CD14-positive monocyte (primary cell): ENCODE results near the gene PCA3. TPM values are rescaled to one million over a fixed set of nuclear protein-coding genes. Genes with fewer than 3 reads are reported as not detected.

Experiments used
- DNase-seq, 3 donors: peaks; one replicate each; pipeline ENCODE4 v3.0.0-alpha.2; 2011 to 2022
- H2AFZ ChIP-seq: 2 replicates; pipeline ENCODE4 v1.6.0; 2012; ENCODE audit warnings: mild to moderate bottlenecking, low read depth, low read length, inconsistent platforms; ENCODE audit not compliant: insufficient read depth, poor library complexity, severe bottlenecking
- H3K27ac ChIP-seq, 2 donors: 1 replicate in 1 of 2; 2 replicates in 1 of 2; pipeline ENCODE4 v1.5.1; 2012 to 2013; ENCODE audit warnings: low read length in 2 of 2, control low read depth in 1 of 2, inconsistent platforms in 1 of 2, low read depth in 1 of 2, mild to moderate bottlenecking in 1 of 2
- H3K27me3 ChIP-seq, 2 donors: one replicate each; pipeline versions ENCODE4 v1.6.0 to v1.6.1; 2011 to 2013; ENCODE audit warnings: low read length in 2 of 2; ENCODE audit not compliant: control insufficient read depth in 2 of 2, insufficient read depth in 2 of 2
- H3K36me3 ChIP-seq, 2 donors: replicated peaks in 1 of 2; 1 replicate in 1 of 2; 2 replicates in 1 of 2; pipeline versions ENCODE4 v1.5.1 to v1.6.1; 2012 to 2013; ENCODE audit warnings: low read length in 2 of 2, control low read depth in 1 of 2, inconsistent platforms in 1 of 2, mild to moderate bottlenecking in 1 of 2; ENCODE audit not compliant: insufficient read depth in 2 of 2, control insufficient read depth in 1 of 2
- H3K4me1 ChIP-seq, 2 donors: 1 replicate in 1 of 2; 2 replicates in 1 of 2; pipeline versions ENCODE4 v1.5.1 to v1.6.1; 2012 to 2013; ENCODE audit warnings: low read length in 2 of 2, control low read depth in 1 of 2, inconsistent platforms in 1 of 2, mild to moderate bottlenecking in 1 of 2, moderate library complexity in 1 of 2; ENCODE audit not compliant: insufficient read depth in 2 of 2, control insufficient read depth in 1 of 2
- H3K4me2 ChIP-seq: replicated peaks from 2 replicates; pipeline ENCODE3; 2012; ENCODE audit warnings: low read length, moderate library complexity, mild to moderate bottlenecking; ENCODE audit not compliant: poor library complexity, severe bottlenecking; ENCODE audit errors: extremely low read depth
- H3K4me3 ChIP-seq, 3 experiments: fragments of 200-600 bp in 1 of 3; sonication (generic) in 1 of 3; replicated peaks in 1 of 3; 1 replicate in 2 of 3; 2 replicates in 1 of 3; pipeline ENCODE4 v1.5.1; 2011 to 2013; ENCODE audit warnings: low read length in 3 of 3, mild to moderate bottlenecking in 3 of 3, control low read depth in 2 of 3, low read depth in 2 of 3, inconsistent platforms in 1 of 3, moderate library complexity in 1 of 3
- H3K79me2 ChIP-seq: 2 replicates; pipeline ENCODE4 v1.6.0; 2012; ENCODE audit warnings: mild to moderate bottlenecking, control low read depth, inconsistent platforms, low read length, moderate library complexity; ENCODE audit not compliant: insufficient read depth
- H3K9ac ChIP-seq: 2 replicates; pipeline ENCODE4 v1.6.0; 2017; ENCODE audit warnings: low read length, mild to moderate bottlenecking; ENCODE audit not compliant: insufficient read depth, poor library complexity, severe bottlenecking
- H3K9me3 ChIP-seq, 2 donors: replicated peaks in 1 of 2; 1 replicate in 1 of 2; 2 replicates in 1 of 2; pipeline versions ENCODE4 v1.5.1 to v1.6.1; 2012 to 2013; ENCODE audit warnings: low read length in 2 of 2, control low read depth in 1 of 2; ENCODE audit not compliant: control insufficient read depth in 1 of 2, insufficient read depth in 1 of 2
- H4K20me1 ChIP-seq: 2 replicates; pipeline ENCODE4 v1.6.0; 2012; ENCODE audit warnings: mild to moderate bottlenecking, low read length, control low read depth, moderate library complexity; ENCODE audit not compliant: insufficient read depth
- H3K27ac Mint-ChIP-seq, 7 donors: one replicate each; pipeline ENCODE4 v1.8.0; 2020; ENCODE audit warnings: mild to moderate bottlenecking in 7 of 7, mixed read lengths in 7 of 7, moderate library complexity in 6 of 7, inconsistent platforms in 2 of 7
- H3K27me3 Mint-ChIP-seq, 3 donors: one replicate each; pipeline ENCODE4 v1.8.0; 2021 to 2022; ENCODE audit warnings: low read depth in 3 of 3, mild to moderate bottlenecking in 3 of 3, mixed read lengths in 3 of 3, moderate library complexity in 3 of 3, inconsistent platforms in 1 of 3
- H3K36me3 Mint-ChIP-seq, 2 donors: one replicate each; pipeline ENCODE4 v1.8.0; 2020; ENCODE audit warnings: mixed read lengths in 2 of 2, inconsistent platforms in 1 of 2, mild to moderate bottlenecking in 1 of 2
- H3K4me1 Mint-ChIP-seq: one replicate; pipeline ENCODE4 v1.8.0; 2020; ENCODE audit warnings: mild to moderate bottlenecking, mixed read lengths
- H3K4me3 Mint-ChIP-seq, 2 donors: one replicate each; pipeline ENCODE4 v1.8.0; 2020; ENCODE audit warnings: mild to moderate bottlenecking in 2 of 2, mixed read lengths in 2 of 2, moderate library complexity in 1 of 2
- H3K9me3 Mint-ChIP-seq, 7 donors: one replicate each; pipeline ENCODE4 v1.8.0; 2020 to 2022; ENCODE audit warnings: mixed read lengths in 7 of 7, mild to moderate bottlenecking in 6 of 7, moderate library complexity in 6 of 7, inconsistent platforms in 2 of 7
- CTCF ChIP-seq: fragments of 200-600 bp; IDR thresholded peaks from one replicate; pipeline ENCODE4 v1.8.0; 2022; ENCODE audit warnings: antibody characterized with exemption, mild to moderate bottlenecking
- WGBS: methylation state at CpG from one replicate; pipeline ENCODE4 v1.1.5; 2013; ENCODE audit warnings: missing lambda C conversion rate; ENCODE audit not compliant: insufficient coverage; 5-methylcytosine and 5-hydroxymethylcytosine counted together
- intact Hi-C, 2 donors: fragments of 100-400 bp; cut with micrococcal nuclease; formaldehyde crosslinking; loops; one replicate each; pipeline versions ENCODE4 v1.15.0 to v1.15.1; 2023
- polyA plus RNA-seq, 3 donors: library from polyadenylated mRNA; depleted of rRNA in 1 of 3; unstranded in 2 of 3; stranded (reverse) in 1 of 3; fragments of 300-500 nt in 2 of 3; fragments of >200 nt in 1 of 3; fragmentation: Illumina TruSeq in 2 of 3; gene quantifications; 1 replicate in 2 of 3; 2 replicates in 1 of 3; pipeline ENCODE4 v1.2.3, GENCODE V29; 2012 to 2021

The PCA3 gene
- polyA plus RNA-seq, 3 donors = 0.04 TPM; not detected in 2

GRCh38 chr9:76756941-76757673 is 7.1 kb upstream of the PCA3 start:
- Histone ChIP-seq H3K4me2 (no peak overlapping the region), H3K4me3 (no peak overlapping the region), H3K9ac (no peak overlapping the region), H3K4me1 (peaks cover 0 to 5% of the 10 kb centered on the region in 2 donors), H4K20me1 (no peaks in the 10 kb centered on the region), H3K79me2 (no peaks in the 10 kb centered on the region), H3K9me3 (no peaks in the 10 kb centered on the region), H3K27me3 (no peaks in the 10 kb centered on the region), H3K27ac (no peak overlapping the region), H3K36me3 (no peaks in the 10 kb centered on the region), H2AFZ (no peak overlapping the region)
- peaks cover 0 to 6% (median 1%) of the 10 kb centered on the region in 3 donors for H3K27me3 Mint-ChIP-seq
- no peaks in the 10 kb centered on the region for H3K9me3 Mint-ChIP-seq
- H3K36me3 Mint-ChIP-seq = no peaks in the 10 kb centered on the region
- intact Hi-C loops = no loop called here
- no peak overlapping the region for H3K4me3 Mint-ChIP-seq
- no peak for TF ChIP-seq CTCF
- no peak for DNase-seq
- H3K27ac Mint-ChIP-seq = no peak overlapping the region
- whole genome bisulfite sequencing = 80% methylated on average over 1 of the region's 3 CpGs
- peaks cover 15% of the 10 kb centered on the region for H3K4me1 Mint-ChIP-seq

- TF ChIP-seq CTCF = no peak
- Mint-ChIP-seq H3K4me1 (peaks cover 15% of the 10 kb centered on the region), H3K27me3 (peaks cover 0 to 6% (median 0%) of the 10 kb centered on the region in 3 donors), H3K9me3 (no peaks in the 10 kb centered on the region), H3K27ac (no peak overlapping the region), H3K36me3 (no peaks in the 10 kb centered on the region), H3K4me3 (no peak overlapping the region)
- intact Hi-C loops = no loop called here
- 85% methylated on average over 2 of the region's 4 CpGs for WGBS
- no peak overlapping the region for H2AFZ ChIP-seq
- no peak overlapping the region for H3K4me2 ChIP-seq
- no peaks in the 10 kb centered on the region for H3K79me2 ChIP-seq
- H3K4me3 ChIP-seq = no peak overlapping the region
- no peak overlapping the region for H3K27ac ChIP-seq
- DNase-seq = no peak
- H3K36me3 ChIP-seq = no peaks in the 10 kb centered on the region
- H3K9me3 ChIP-seq = no peaks in the 10 kb centered on the region
- H3K9ac ChIP-seq = no peak overlapping the region
- peaks cover 0 to 5% of the 10 kb centered on the region in 2 donors for H3K4me1 ChIP-seq
- no peaks in the 10 kb centered on the region for H4K20me1 ChIP-seq
- no peaks in the 10 kb centered on the region for H3K27me3 ChIP-seq
Measured at GRCh38 chr9:76758476-76758875, 5.8 kb upstream of the PCA3 start.
